ENCODE data around the gene NT5C3B.

- TF ChIP-seq POLR2AphosphoS5 (IDR thresholded peaks at IDR 0.05) (peak in 1 of 2 donors; percentile 59), POLR2A (IDR thresholded peaks at IDR 0.05) (peak in 1 of 4 donors; percentile 52), CTCF (IDR thresholded peaks at IDR 0.05) (no peak)
Measured at GRCh38 chr17:41835800-41836549, at the start of gene NT5C3B.

Measured in upper lobe of left lung (tissue), 4 donors.